NCI-H460 (cell line): ENCODE data around the gene CNGB1. TPM values are rescaled to one million over a fixed set of nuclear protein-coding genes. Genes with fewer than 3 reads are reported as not detected.
"Not testable (repeated sequence)": the region's sequence is repeated elsewhere in the genome, so short reads cannot be mapped to it uniquely, and the experiment has no call there.

Source experiments
- DNase-seq: peaks from one replicate; pipeline ENCODE4 v3.0.0-alpha.2; 2016; ENCODE audit warnings: low read depth; ENCODE audit errors: extremely low read depth
- total RNA-seq: library from RNA; depleted of rRNA; stranded (reverse); fragments of >200 nt; shearing (Covaris generic); gene quantifications from 2 replicates; pipeline ENCODE4 v1.2.3, GENCODE V29; 2014

Gene CNGB1
- total RNA-seq, 1 experiment from 2014 or later = not detected

DNA sequence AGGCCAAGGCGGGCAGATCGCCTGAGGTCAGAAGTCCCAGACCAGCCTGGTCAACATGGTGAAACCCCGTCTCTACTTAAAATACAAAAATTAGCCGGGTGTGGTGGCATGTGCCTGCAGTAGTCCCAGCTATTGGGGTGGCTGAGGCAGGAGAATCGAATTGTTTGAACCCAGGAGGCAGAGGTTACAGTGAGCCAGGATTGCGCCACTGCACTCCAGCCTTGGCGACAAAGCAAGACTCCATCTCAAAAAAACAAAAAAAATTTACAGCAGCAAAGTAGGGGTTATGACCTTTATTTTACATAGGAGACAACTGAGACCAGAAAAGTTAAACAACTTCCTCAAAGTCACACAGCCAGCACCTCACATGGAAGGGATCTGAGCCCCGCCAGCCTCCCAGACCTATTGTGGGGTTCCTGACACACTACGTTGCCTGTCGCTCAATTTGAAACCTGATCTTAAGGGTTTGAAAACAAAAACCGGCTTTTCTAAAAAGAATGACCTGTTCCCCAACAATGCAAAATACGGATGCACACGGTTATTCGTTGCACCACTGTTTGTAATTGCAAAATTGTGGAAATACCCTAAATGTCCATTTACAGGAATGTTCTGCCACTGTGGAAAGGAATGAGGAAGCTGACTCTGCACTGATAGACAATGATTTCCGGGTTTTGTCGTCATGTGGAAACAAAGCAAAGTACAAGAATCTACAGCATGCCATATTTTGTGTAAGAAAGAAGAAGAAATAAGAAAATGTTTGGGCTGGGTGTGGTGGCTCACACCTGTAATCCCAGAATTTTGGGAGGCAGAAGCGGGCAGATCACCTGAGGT is 77.2 kb downstream of the CNGB1 start:
- DNase-seq = no peak

DNA sequence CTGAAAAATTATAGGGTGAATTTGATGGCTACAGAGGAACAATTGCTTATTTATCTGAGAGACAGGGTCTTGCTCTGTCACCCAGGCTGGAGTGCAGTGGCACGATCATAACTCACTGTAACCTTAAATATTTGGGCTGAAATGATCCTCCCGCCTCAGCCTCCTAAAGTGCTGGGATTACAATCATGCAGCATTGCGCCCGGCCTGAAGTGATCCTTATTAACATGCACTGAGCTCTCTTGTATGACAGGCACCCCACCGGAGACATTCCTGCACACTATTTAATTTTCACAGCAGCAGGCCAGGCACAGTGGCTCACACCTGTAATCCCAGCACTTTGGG is 77.7 kb downstream of the CNGB1 start:
- DNase-seq = no peak

DNA sequence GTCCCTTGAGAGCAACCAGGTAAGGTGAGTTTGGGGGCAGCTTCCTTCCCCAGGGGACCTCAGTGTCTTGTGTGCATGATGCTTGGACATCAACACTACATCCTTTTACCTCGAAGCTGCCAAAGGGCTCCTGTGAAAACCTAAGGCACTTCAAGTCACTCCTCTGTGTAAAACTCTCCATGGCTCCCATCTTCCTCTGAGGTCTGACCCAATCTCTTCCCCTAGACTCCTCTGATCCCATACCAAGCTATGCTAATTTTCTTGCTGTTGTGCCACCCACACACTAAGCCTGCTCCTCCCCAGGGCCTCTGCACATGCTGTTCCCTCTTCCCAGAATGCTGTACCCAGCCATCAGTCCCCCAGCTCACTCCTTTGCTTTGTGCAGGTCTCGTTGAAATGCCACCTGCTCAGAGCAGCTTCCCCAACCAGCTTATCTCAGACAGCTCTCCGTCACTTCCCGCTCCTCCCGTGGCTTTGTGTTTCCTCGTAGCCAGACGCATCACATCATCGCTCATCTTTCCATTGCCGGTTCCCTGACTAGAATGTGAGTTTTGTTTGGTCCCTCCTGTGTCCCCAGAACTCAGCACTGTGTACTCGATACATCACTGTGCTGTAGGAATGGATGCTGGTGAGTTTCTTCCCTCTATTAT is 78.4 kb downstream of the CNGB1 start:
- no peak for DNase-seq

DNA sequence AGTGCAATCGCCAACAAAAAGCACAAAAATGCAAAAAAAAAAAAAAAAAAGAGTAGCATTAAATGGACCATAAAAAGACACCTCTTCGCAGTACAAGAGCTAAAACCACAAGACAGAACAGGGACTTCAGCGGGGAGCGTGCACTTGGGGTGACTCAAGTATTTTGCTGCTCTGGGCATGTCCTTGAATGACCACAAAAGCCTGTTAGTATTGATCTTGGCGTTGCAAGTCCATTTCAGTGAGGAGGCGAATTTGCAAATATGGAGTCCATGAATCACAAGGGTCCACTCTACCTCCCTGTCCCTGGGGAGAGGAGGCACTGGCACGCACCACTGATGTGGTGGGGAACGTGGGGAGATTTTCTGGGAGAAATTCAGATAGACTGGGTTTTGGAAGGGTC is 78.9 kb downstream of the CNGB1 start:
- no peak for DNase-seq

DNA sequence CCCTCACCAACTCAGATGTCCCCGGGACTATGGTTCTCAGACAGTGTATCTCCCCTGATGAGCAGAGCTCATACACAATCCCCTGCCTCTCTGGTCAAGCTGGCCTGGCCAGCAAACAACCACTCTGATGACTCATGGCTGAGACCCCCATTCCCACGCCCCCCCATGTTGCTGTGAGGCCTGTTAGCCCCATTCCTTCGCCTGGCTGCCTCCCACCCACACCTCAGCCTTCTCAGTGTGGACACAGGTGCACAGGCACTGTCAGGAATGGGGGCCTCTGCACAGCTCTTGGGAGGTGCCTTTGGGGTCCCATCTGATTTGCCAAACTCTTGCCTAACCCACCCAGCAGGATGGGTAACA is 80.2 kb downstream of the CNGB1 start:
- no peak for DNase-seq

DNA sequence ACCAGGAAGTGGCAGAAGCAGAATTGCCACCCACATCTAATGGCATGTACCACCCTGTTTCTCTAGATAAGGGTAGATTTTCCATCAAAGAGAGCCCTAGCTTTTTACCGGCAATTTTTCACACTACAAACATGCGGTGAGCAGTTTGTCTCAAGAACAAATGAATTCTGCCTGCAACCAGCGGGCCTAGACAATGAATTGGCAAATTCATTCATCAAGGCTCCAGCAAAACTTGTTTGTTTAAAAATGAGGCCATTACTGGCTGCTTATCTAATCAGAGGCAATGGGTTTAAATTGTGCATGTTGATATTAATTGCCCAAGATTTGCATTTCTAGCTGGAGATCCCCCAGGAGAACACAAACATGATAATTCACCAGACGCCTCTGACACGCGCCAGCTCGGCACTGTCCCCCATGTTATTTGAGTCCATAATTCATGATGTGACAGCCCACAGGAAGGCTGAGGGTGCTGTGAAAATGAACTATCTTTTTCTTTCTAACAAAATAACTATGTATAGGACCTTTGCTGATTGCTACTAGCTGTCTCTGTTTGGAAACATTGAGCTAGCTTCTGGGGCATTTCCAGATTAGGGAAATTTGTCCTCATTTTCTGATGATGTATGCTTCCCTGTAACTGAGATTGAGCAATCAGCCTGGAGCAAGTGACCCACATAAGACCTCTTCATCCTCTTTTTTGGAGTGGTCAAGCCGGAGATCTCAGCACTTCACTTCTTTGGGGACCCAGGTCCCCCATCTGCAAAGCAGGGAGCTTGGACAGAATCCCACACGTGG is 80.8 kb downstream of the CNGB1 start:
- no peak for DNase-seq

DNA sequence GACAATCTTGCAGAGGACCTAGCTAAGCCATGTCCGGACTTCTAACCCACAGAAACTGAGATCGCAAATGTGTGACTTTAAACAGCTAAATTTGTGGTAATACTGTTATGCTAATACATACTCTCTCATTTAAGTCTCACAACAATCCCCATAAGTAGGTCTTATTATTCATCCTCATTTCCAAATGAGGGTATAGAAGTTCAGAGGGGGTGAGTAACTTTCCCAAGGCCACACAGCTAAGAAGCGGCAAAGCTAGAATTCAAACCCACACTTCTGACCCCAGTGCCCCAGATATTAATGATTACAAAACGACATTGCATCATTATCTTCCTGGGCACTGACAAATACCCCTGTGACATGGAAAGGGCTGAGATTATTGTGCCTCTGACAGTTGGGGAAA is 81.4 kb downstream of the CNGB1 start:
- no peak for DNase-seq

DNA sequence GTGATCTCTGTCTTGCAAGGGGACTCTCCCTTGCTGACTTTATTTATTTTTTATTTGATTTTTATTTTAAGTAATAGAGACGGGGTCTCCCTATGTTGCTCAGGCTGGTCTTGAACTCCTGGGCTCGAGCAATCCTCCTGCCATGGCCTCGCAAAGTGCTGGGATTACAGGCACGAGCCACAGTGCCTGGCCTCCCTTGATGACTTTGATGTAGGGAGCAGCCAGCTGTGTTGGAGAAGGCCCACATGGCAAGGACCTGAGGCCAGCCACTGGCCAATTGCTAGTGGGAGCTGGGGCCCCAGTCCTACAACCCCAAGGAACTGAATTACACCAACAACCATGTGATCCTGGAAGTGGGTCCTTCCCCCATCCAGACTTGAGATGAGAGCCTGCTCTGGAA is 81.8 kb downstream of the CNGB1 start:
- DNase-seq = no peak

DNA sequence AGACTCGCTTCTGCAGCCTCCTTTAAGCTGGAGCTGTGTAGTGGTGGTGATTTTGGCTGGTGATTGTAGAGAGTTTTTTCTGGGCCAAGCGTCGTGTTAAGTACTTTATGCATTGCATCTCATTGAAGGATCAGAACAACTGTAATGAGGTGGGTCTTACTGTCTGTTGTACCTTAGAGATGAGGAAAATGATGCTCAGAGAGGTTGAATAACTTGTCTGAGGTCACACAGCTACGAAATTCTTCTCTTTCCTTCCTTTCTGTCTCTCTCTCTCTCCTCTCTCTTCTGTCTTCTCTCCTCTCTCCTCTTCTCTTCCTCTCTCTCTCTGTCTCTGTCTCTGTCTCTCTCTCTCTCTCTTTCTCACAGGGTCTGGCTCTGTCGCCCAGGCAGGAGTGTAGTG is 82.8 kb downstream of the CNGB1 start:
- no peak for DNase-seq

DNA sequence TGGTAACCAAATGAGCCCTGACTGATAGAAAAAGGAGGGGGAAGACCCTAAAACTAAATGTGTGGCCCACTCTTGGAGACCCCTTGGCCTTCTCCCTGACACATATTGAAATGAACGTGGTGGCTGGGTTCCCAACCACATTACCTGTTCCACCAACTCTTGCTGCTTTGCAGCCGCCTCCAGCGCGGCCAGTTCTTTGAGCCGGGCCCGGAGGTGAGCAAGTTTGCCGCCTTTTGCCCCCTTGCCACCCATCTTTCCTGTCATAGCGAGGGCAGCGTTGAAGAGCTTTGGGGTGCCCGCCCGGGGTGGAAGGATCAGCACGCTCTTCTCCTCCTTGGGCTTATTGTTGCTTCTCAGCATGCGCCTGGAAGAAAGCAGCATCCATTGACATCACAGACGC is 83.2 kb downstream of the CNGB1 start:
- DNase-seq = no peak

DNA sequence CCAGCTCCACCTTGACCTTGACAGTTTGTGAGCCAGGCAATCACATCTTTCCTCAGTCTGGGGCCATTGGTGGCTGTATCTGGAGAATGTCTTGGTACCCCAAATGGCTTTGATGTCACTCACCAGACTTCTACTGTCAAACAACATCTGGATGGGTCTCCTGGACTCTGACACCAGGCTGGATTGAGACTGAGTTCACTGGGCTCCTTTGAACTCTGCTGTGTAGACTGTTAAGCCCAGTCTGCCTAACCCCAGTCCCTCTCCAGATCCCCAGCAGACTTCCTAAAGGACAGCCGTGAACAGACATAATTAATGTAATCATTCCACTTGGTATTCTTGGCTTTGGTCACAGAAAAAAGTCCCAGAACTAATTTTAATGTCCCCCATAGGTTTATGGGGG is 84.5 kb downstream of the CNGB1 start:
- DNase-seq = no peak

DNA sequence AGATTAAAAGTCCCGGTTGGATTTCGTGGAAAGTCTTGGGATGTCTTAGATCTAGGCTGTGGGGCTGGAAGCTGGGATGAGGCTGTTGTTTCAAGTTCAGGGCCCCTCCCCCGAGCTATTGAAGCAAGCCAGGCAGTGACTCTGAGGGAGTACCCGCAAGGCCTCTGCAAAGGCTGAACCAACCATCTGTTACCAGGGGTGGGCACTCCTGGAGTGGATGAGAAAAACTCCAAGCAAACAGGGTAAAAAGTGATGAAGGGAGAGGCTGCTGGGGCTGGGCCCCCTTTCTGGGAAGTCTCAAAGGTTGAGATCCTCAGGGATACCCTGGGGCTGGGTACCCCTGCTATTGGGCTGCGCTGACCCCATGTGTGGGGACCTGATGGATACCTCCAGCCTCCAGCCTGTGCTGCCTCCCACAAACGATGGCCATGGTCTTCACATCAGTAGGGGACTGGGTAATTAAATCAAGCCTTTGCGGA is 86.2 kb downstream of the CNGB1 start:
- no peak for DNase-seq

DNA sequence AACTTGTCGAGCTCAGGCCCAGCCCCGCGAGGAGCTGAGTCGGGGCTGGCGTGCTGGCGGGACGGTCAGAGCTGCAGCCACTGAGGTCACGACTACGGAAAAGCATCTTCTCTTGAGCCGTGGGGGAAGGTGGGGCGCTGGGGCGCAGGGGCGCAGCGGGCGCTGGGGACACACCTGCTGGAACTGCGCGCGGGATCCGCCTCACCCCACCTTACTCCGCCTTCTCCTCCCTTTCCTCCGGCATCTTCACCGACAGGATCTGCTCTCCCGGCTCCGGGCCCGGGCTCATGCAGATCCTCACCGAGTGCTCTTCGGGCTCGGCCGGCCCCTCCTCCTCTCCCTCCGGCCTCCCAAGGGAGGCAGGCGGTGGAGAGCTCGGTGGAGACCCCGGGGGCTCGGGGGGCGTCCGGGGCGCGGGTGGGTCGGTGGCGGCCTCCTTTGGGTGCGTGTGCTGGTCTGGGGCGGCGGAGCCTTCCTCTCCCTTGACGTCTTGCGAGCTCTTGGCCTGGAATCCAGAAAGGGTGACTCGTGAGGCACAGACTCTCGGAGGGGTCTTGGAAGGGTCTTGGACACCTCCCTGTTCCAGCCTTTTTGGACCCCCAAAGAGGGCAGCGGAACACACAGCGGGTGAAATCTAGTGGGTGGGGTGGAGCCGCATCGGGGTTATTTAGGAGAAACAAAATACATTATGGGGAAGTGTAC is 86.8 kb downstream of the CNGB1 start:
- no peak for DNase-seq

DNA sequence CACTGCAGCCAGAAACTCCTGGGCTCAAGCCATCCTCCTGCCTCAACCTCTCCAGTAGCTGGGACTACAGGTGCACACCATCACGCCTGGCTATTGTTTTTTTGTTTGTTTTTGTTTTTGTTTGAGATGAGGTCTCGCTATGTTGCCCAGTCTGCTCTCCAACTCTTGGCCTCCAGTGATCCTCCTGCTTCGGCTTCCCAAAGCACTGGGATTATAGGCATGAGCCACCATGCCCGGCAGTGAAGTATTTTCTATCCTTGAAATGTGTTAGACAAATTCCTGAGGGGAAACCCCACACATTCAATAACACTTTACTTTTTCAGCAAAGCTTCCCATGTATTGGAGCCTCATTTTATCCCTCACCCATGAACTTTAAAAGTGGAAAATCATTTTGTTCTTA is 87.4 kb downstream of the CNGB1 start:
- DNase-seq = no peak

DNA sequence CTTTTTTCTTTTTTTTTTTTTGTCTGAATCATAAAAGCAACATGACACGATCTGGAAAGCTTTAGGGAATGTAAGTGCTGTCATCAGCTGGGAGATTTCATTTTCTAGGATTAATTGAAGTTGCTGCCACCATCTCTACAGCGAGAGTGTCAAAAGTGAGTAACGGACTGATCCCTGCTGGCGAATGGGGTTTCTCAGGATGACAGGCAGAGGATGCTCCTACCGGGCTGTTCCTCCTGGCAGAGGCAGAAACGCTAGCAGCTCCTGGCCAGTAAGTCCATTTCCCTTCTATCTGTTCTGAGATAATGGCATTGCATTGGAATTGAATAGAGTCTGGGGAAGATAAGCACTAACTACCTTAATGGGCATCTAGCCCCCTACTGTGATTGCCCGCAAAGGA is 88.1 kb downstream of the CNGB1 start:
- no peak for DNase-seq

DNA sequence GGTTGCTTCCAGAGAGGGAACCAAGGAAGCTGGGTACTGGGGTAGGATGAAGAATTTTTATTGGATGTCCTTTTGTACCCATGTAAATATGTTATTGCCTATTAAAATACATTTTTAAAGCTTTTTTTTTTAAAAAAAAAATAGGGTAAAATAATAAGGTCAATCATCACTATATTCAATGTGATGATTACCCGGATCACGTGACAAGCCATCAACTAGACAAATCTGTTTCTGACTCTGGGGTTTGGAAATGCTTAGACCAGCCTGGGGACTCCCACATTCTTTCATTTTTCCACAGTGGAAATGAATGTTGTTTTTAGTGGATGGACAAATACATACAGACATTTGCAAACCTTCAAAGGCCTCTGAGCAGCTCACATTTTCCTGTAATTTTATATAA is 88.7 kb downstream of the CNGB1 start:
- no peak for DNase-seq

DNA sequence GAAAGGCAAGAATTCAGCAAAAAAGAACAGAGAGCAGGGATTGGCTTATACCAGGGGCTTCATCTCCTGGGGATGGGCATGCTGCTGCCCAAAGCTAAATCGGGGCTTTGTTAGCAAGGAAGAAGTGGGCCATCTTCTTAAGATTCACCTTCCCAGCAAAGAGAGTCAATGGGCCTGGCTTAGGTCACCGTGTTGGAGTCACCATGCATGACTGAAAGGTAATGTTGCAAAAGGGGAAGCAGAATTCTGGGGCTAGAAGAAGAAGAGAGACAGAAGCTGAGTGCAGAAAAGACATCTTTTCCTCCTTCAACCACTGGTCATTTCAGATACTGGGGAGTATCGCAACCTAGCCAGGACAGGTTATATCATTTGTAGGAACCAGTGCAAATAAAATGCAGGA is 92.3 kb downstream of the CNGB1 start:
- no peak for DNase-seq

DNA sequence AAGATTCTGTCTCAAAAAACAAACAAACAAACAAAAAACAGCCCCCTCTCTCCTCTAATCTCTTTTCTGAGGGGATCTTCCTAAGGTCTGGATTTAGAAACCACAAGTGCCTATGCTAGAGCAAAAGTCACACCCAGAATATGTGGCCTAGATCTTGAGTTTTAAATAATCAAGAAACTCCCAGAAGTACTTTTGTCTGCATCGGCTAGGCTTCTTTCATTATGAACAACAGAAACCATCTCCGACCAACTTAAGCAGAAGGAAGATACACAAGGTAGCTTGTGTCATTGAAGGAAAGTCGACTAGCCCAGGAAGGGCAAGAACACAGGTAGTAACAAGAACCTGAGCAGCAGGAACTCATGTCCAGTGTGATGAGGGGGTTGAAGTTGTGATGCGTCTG is 94.7 kb downstream of the CNGB1 start:
- no peak for DNase-seq

DNA sequence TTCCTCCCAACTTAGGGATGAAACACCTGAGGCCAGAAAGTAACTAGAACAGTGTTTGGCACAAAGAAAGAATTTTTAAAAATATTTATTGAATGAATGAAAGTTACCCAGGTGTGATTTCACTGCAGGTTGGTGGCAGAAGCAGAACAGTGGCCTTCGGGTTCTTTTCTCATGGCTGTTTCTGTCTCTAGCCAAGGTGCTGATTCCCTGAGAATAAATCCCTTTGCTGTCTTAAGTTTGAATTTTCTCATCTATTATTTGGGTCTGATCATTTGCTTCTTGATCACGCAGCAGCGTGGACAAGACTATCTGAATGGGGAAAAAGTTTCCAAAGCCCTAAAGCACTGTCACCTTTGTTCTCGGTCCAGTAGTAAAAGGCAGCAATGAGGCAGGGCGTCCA is 95.6 kb downstream of the CNGB1 start:
- DNase-seq = no peak

DNA sequence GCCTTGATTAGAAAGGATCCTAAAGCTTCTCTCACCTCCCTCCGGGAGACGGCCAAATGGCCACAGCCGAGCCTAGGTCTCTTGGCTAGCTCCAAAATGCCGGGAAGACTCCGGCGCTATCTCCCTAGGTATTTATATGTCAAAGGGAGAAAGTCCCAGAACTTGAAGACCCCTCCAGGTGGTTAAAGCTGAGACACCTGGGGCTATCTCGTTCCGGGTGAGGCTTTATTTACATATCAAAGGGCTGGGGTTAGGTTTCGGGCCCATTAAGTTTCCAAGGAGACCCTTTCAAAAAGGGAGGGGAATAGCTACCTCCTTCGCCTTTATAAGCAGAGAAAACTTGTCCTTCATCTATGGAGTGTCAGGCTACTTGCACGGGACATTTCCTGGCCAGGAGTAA is 97.7 kb downstream of the CNGB1 start:
- no peak for DNase-seq

DNA sequence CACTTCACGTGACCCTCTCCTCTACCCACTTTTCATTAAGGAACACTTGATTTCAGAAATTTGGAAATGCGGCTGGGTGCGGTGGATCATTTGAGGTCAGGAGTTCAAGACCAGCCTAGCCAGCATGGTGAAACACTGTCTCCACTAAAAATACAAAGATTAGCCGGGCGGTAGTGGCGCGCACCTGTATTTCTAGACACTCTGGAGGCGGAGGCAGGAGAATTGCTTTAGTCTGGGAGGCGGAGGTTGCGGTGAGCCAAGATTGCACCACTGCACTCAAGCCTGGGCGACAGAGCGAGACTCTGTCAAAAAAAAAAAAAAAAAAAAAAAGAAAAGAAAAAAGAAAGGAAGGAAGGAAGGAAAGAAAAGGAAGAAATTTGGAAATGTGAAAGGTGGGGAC is 98.2 kb downstream of the CNGB1 start:
- DNase-seq = not testable (repeated sequence)
